Measurements from ENCODE around the gene SNX25. TPM values are rescaled to one million over a fixed set of nuclear protein-coding genes. Genes with fewer than 3 reads are reported as not detected.

The SNX25 gene
- total RNA-seq, 6 donors from 2014 or later = 62.9 to 178 (median 123) TPM

GRCh38 chr4:185219551-185220344 lies 10.3 kb downstream of the SNX25 start:
- no peaks in the 10 kb centered on the region for H3K36me3 ChIP-seq
- H3K9me3 ChIP-seq = no peaks in the 10 kb centered on the region
- H3K27me3 ChIP-seq = no peaks in the 10 kb centered on the region
- TF ChIP-seq POLR2AphosphoS5 (IDR thresholded peaks at IDR 0.05) = no peak
- no peak for TF ChIP-seq POLR2A (IDR thresholded peaks at IDR 0.05)
- TF ChIP-seq EP300 (IDR thresholded peaks at IDR 0.05) = no peak
- no peak for TF ChIP-seq CTCF (IDR thresholded peaks at IDR 0.05)
- peaks cover 2 to 23% (median 6%) of the 10 kb centered on the region in 4 donors for H3K4me1 ChIP-seq
- DNase-seq (no peak), ATAC-seq (ENCODE audit: low FRiP score in 2 of 2) (peak in 1 of 2 donors; percentile 33)
- H3K27ac ChIP-seq = no peak overlapping the region
- 51 to 56% methylated on average over 3 of the region's 3 CpGs for WGBS, 2 donors
- H3K4me3 ChIP-seq = no peak overlapping the region

GRCh38 chr4:185221491-185221890 lies 12.1 kb downstream of the SNX25 start:
- Histone ChIP-seq H3K4me3 (no peak overlapping the region), H3K27me3 (no peaks in the 10 kb centered on the region), H3K4me1 (peaks cover 2 to 26% (median 6%) of the 10 kb centered on the region in 4 donors), H3K9me3 (no peaks in the 10 kb centered on the region), H3K27ac (no peak overlapping the region), H3K36me3 (no peaks in the 10 kb centered on the region)
- TF ChIP-seq POLR2A (IDR thresholded peaks at IDR 0.05) (no peak), EP300 (IDR thresholded peaks at IDR 0.05) (no peak), CTCF (IDR thresholded peaks at IDR 0.05) (no peak), POLR2AphosphoS5 (IDR thresholded peaks at IDR 0.05) (no peak)
- 60 to 68% methylated on average over 2 of the region's 2 CpGs for WGBS, 2 donors
- DNase-seq (no peak), ATAC-seq (ENCODE audit: low FRiP score in 2 of 2) (no peak)

- 48 to 76% methylated on average over 6 to 10 of the region's 10 CpGs for WGBS, 2 donors
- no peak for TF ChIP-seq EP300 (IDR thresholded peaks at IDR 0.05)
- TF ChIP-seq POLR2AphosphoS5 (IDR thresholded peaks at IDR 0.05) = no peak
- TF ChIP-seq POLR2A (IDR thresholded peaks at IDR 0.05) = no peak
- TF ChIP-seq CTCF (IDR thresholded peaks at IDR 0.05) = no peak
- Histone ChIP-seq H3K36me3 (no peaks in the 10 kb centered on the region), H3K9me3 (no peaks in the 10 kb centered on the region), H3K27ac (no peak overlapping the region), H3K27me3 (no peaks in the 10 kb centered on the region), H3K4me3 (no peak overlapping the region), H3K4me1 (peaks cover 5 to 30% (median 6%) of the 10 kb centered on the region in 4 donors)
- ATAC-seq (ENCODE audit: low FRiP score in 2 of 2) (no peak), DNase-seq (no peak)
Measured at GRCh38 chr4:185221912-185222311, 12.5 kb downstream of the SNX25 start.

- no peak for ATAC-seq (ENCODE audit: low FRiP score in 2 of 2)
- Histone ChIP-seq H3K36me3 (no peaks in the 10 kb centered on the region), H3K9me3 (no peaks in the 10 kb centered on the region), H3K4me3 (no peak overlapping the region), H3K27me3 (no peaks in the 10 kb centered on the region), H3K4me1 (peaks cover 8 to 33% (median 10%) of the 10 kb centered on the region in 4 donors), H3K27ac (no peak overlapping the region)
- DNase-seq = no peak
- TF ChIP-seq POLR2AphosphoS5 (IDR thresholded peaks at IDR 0.05) (no peak), EP300 (IDR thresholded peaks at IDR 0.05) (no peak), POLR2A (IDR thresholded peaks at IDR 0.05) (no peak), CTCF (IDR thresholded peaks at IDR 0.05) (no peak)
Measured at GRCh38 chr4:185222598-185222997, 13.2 kb downstream of the SNX25 start.

- Histone ChIP-seq H3K27ac (no peak overlapping the region), H3K4me3 (no peak overlapping the region), H3K4me1 (peaks cover 7 to 36% (median 15%) of the 10 kb centered on the region in 4 donors), H3K27me3 (no peaks in the 10 kb centered on the region), H3K36me3 (no peaks in the 10 kb centered on the region), H3K9me3 (no peaks in the 10 kb centered on the region)
- ATAC-seq (ENCODE audit: low FRiP score in 2 of 2) = no peak
- no peak for DNase-seq
- TF ChIP-seq POLR2AphosphoS5 (IDR thresholded peaks at IDR 0.05) = no peak
- TF ChIP-seq POLR2A (IDR thresholded peaks at IDR 0.05) = no peak
- TF ChIP-seq EP300 (IDR thresholded peaks at IDR 0.05) = no peak
- TF ChIP-seq CTCF (IDR thresholded peaks at IDR 0.05) = peak in 1 of 6 experiments; percentile 23
Measured at GRCh38 chr4:185224597-185224996, 15.2 kb downstream of the SNX25 start.
